ENCODE data around the gene PLD1.

DNA sequence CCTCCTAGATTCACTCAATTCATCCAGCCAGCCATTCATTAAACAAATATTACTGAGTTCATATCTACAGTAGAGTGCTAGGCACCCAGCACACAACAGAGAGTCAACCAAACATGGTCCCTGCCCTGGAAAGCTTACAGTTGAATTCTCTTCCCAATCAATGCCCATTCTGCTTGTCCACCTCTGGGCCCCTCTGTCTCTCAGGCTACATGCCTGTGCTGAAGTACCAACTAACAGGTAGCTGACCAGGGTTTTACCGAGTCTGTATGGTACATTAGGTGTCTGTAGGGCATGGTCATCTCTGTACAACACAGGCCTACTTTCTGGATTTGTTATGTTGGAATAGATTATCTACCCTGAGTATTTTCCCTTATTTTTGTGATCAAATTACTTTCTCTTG, 23.3 kb downstream of the PLD1 start:
- TF ChIP-seq, protein P1, sequence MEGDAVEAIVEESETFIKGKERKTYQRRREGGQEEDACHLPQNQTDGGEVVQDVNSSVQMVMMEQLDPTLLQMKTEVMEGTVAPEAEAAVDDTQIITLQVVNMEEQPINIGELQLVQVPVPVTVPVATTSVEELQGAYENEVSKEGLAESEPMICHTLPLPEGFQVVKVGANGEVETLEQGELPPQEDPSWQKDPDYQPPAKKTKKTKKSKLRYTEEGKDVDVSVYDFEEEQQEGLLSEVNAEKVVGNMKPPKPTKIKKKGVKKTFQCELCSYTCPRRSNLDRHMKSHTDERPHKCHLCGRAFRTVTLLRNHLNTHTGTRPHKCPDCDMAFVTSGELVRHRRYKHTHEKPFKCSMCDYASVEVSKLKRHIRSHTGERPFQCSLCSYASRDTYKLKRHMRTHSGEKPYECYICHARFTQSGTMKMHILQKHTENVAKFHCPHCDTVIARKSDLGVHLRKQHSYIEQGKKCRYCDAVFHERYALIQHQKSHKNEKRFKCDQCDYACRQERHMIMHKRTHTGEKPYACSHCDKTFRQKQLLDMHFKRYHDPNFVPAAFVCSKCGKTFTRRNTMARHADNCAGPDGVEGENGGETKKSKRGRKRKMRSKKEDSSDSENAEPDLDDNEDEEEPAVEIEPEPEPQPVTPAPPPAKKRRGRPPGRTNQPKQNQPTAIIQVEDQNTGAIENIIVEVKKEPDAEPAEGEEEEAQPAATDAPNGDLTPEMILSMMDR (IDR thresholded peaks at IDR 0.05; ENCODE audit: low read depth, low read length, poor library complexity, severe bottlenecking) = no peak
- TF ChIP-seq EZH2phosphoT487 (IDR thresholded peaks at IDR 0.05; ENCODE audit: borderline replicate concordance, low read length) = no peak
